K562 (cell line): ENCODE results near the gene C19orf18. TPM values are rescaled to one million over a fixed set of nuclear protein-coding genes. Genes with fewer than 3 reads are reported as not detected.
A peak's percentile ranks its signal among the peaks of the same experiment; 100 is the strongest.

Experiments used
- EP400 ChIP-seq: fragments of 450-650 bp; IDR thresholded peaks from 2 replicates; pipeline ENCODE4 v1.6.1; 2017; ENCODE audit warnings: antibody characterized with exemption, mild to moderate bottlenecking, moderate library complexity
- FOXK2 ChIP-seq, 2 experiments: fragments of 450-650 bp; IDR thresholded peaks in 1 of 2; conservative IDR thresholded peaks in 1 of 2; 2 replicates each; pipeline ENCODE4 v1.6.1; 2016; ENCODE audit warnings: low read depth in 2 of 2, mild to moderate bottlenecking in 1 of 2
- GMEB1 ChIP-seq: fragments of 250-450 bp; sonication (Bioruptor Pico); IDR thresholded peaks from 2 replicates; pipeline ENCODE4 v1.4.0; 2020; ENCODE audit warnings: mild to moderate bottlenecking
- KDM5B ChIP-seq: fragments of 200-600 bp; sonication (generic); IDR thresholded peaks from 2 replicates; pipeline ENCODE4 v1.6.1; 2012; ENCODE audit warnings: low read depth, mild to moderate bottlenecking, moderate library complexity, low read length, control low read depth, inconsistent platforms; ENCODE audit not compliant: insufficient replicate concordance
- KLF13 ChIP-seq: fragments of 450-650 bp; IDR thresholded peaks from 2 replicates; pipeline ENCODE4 v1.6.1; 2016; ENCODE audit warnings: missing genetic modification characterization, low read depth, mild to moderate bottlenecking, missing compliant biosample characterization, moderate library complexity, borderline replicate concordance
- L3MBTL2 ChIP-seq: fragments of 450-650 bp; IDR thresholded peaks from 2 replicates; pipeline ENCODE4 v1.6.1; 2016; ENCODE audit warnings: mild to moderate bottlenecking, moderate library complexity
- PKNOX1 ChIP-seq: fragments of 450-650 bp; IDR thresholded peaks from 2 replicates; pipeline ENCODE4 v1.6.1; 2016
- RAD51 ChIP-seq: fragments of 450-650 bp; IDR thresholded peaks from 2 replicates; pipeline ENCODE4 v1.7.1; 2016; ENCODE audit warnings: low read depth, mild to moderate bottlenecking, borderline replicate concordance
- SP2 ChIP-seq: IDR thresholded peaks from 2 replicates; pipeline ENCODE4 v1.6.1; 2011; ENCODE audit warnings: mild to moderate bottlenecking, low read depth, low read length, moderate library complexity; ENCODE audit not compliant: poor library complexity, severe bottlenecking; ENCODE audit errors: extremely low read depth
- TAF1 ChIP-seq: IDR thresholded peaks from 2 replicates; pipeline ENCODE4 v1.6.1; 2011; ENCODE audit warnings: mild to moderate bottlenecking, low read length, moderate library complexity; ENCODE audit not compliant: insufficient read depth, control insufficient read depth, severe bottlenecking; ENCODE audit errors: extremely low read depth
- TRIM24 ChIP-seq, 2 experiments: fragments of 450-650 bp; IDR thresholded peaks; 2 replicates each; pipeline ENCODE4 v1.6.1; 2016
- YY1 ChIP-seq, 3 experiments: IDR thresholded peaks; 2 replicates each; pipeline ENCODE4 v1.6.1; 2011; ENCODE audit warnings: low read length in 2 of 3, mild to moderate bottlenecking in 2 of 3, moderate library complexity in 2 of 3, borderline replicate concordance in 1 of 3, control low read depth in 1 of 3, low read depth in 1 of 3; ENCODE audit not compliant: insufficient read depth in 3 of 3, insufficient replicate concordance in 2 of 3, control insufficient read depth in 1 of 3, insufficient read length in 1 of 3; ENCODE audit errors: extremely low read depth in 1 of 3
- ZBTB11 ChIP-seq, 3 experiments: fragments of 200-800 bp in 1 of 3; fragments of 250-450 bp in 1 of 3; fragments of 450-650 bp in 1 of 3; sonication (Bioruptor Pico) in 1 of 3; sonication (Bioruptor generic) in 1 of 3; formaldehyde crosslinking in 1 of 3; IDR thresholded peaks; 2 replicates each; pipeline versions ENCODE4 v1.6.1 to v1.8.0; 2016 to 2022; ENCODE audit warnings: mild to moderate bottlenecking in 2 of 3, missing genetic modification characterization in 2 of 3, missing compliant biosample characterization in 1 of 3, moderate library complexity in 1 of 3
- ZFX ChIP-seq: sonication (generic); formaldehyde crosslinking; IDR thresholded peaks from 2 replicates; pipeline ENCODE4 v1.8.0; 2022; ENCODE audit warnings: mild to moderate bottlenecking, missing genetic modification reagents, moderate library complexity
- ZNF24 ChIP-seq: fragments of 450-650 bp; IDR thresholded peaks from 2 replicates; pipeline ENCODE4 v1.6.1; 2016
- ZZZ3 ChIP-seq: fragments of 450-650 bp; IDR thresholded peaks from 2 replicates; pipeline ENCODE4 v1.6.1; 2016; ENCODE audit warnings: antibody characterized with exemption, mild to moderate bottlenecking, moderate library complexity
- polyA plus RNA-seq, 8 experiments: library from polyadenylated mRNA; depleted of rRNA in 4 of 8; stranded (reverse) in 5 of 8; unstranded in 3 of 8; fragments of >200 nt; fragmentation: Nextera tagmentation in 2 of 8; fragmentation: Illumina TruSeq in 1 of 8; extraction: Ambion mirVana in 2 of 8; extraction: Trizol in 1 of 8; gene quantifications; 2 replicates each; pipeline versions ENCODE4 v1.2.1 to v1.2.3, GENCODE V29; 2011 to 2014; ENCODE audit warnings: inconsistent platforms in 1 of 8, missing spikeins in 1 of 8
- total RNA-seq, 7 experiments: library from RNA; depleted of rRNA in 6 of 7; stranded (reverse); fragments of >200 nt in 6 of 7; fragmentation: Illumina TruSeq in 2 of 7; extraction: Trizol in 2 of 7; gene quantifications; 2 replicates each; pipeline versions ENCODE4 v1.2.1 to v1.2.3, GENCODE V29; 2011 to 2021; ENCODE audit warnings: low replicate concordance in 1 of 7

The C19orf18 gene
- total and polyA plus RNA-seq, 9 of the 15 experiments (the other 6 are each of a cell fraction or from before 2014, with no cell fraction given) = not detected

GRCh38 chr19:57916168-57916995 is 58.0 kb downstream of the C19orf18 start, which contains the start of gene ZNF417 (continued):
- peak; percentile 89 for TF ChIP-seq EP400
- peak; percentile 33 for TF ChIP-seq SP2
- TF ChIP-seq YY1 (IDR thresholded peaks at IDR 0.05; ENCODE audit: borderline replicate concordance in 1 of 3, control insufficient read depth in 1 of 3, extremely low read depth in 1 of 3, insufficient read depth in 3 of 3, insufficient read length in 1 of 3, insufficient replicate concordance in 2 of 3, low read depth in 1 of 3, low read length in 2 of 3) = peak in 2 of 3 experiments; percentile 55 to 87
- peak; percentile 94 for TF ChIP-seq L3MBTL2
- TF ChIP-seq TAF1 = peak; percentile 48
- peak; percentile 46; the same call in 1 of the 2 replicates for TF ChIP-seq ZFX (CRISPR knock-in tag)
- TF ChIP-seq RAD51 = peak; percentile 38; the same call in 1 of the 2 replicates
- TF ChIP-seq FOXK2 (conservative IDR thresholded peaks at IDR 0.05 in 1 of 2, IDR thresholded peaks at IDR 0.05 in 1 of 2; ENCODE audit: low read depth in 2 of 2) = peak; percentile 67 to 77; a peak in 2 of 4 replicates
- peak; percentile 99 for TF ChIP-seq PKNOX1
- TF ChIP-seq TRIM24 (IDR thresholded peaks at IDR 0.05) = peak; percentile 38 to 44; a peak in 2 of 4 replicates
- peak; percentile 62 for TF ChIP-seq KDM5B
- TF ChIP-seq KLF13 (tag) = peak; percentile 68; the same call in 1 of the 2 replicates
- peak in 1 of 3 experiments; percentile 36; a peak in 1 of 6 replicates for TF ChIP-seq ZBTB11 (CRISPR knock-in tag; IDR thresholded peaks at IDR 0.05)
- TF ChIP-seq ZNF24 = peak; percentile 14; the same call in 1 of the 2 replicates
- peak; percentile 78; the same call in 1 of the 2 replicates for TF ChIP-seq ZZZ3
- TF ChIP-seq GMEB1 (CRISPR knock-in tag) = peak; percentile 99
